Caco-2 (cell line): ENCODE results near the gene PLEKHD1. TPM values are rescaled to one million over a fixed set of nuclear protein-coding genes. Genes with fewer than 3 reads are reported as not detected.

Experiments
- BruUV-seq: library from RNA; stranded (reverse); fragments of 400-500 nt; replicated peaks from 2 replicates; lab custom pipeline; 2021; lab: Mats Ljungman, UMichigan
- CTCF ChIA-PET: fragments of 300-600 bp; sonication (Branson Sonifier 250); formaldehyde crosslinking; loops from one replicate; lab custom pipeline; 2022; ENCODE audit warnings: antibody characterized with exemption; lab: Charles Lee
- POLR2A ChIA-PET: fragments of 300-600 bp; sonication (Branson Sonifier 250); formaldehyde crosslinking; loops from one replicate; lab custom pipeline; 2022; ENCODE audit warnings: antibody characterized with exemption; lab: Charles Lee
- DNase-seq, 2 experiments: peaks; one replicate each; pipeline versions ENCODE4 v3.0.0 to v3.0.0-alpha.2; 2020 to 2022
- H3K27me3 ChIP-seq: replicated peaks from 2 replicates; pipeline ENCODE4 v1.6.0; 2011; ENCODE audit warnings: low read length; ENCODE audit not compliant: control insufficient read depth, insufficient read depth
- H3K36me3 ChIP-seq: 2 replicates; pipeline ENCODE4 v1.5.1; 2011; ENCODE audit warnings: low read length; ENCODE audit not compliant: control insufficient read depth, insufficient read depth
- H3K4me1 ChIP-seq: fragments of 250-450 bp; sonication (Bioruptor Pico); 2 replicates; pipeline ENCODE4 v1.5.1; 2020; ENCODE audit warnings: mild to moderate bottlenecking
- H3K4me3 ChIP-seq: 2 replicates; pipeline ENCODE4 v1.5.1; 2011; ENCODE audit warnings: low read depth, mild to moderate bottlenecking, control low read depth, low read length
- H3K9me3 ChIP-seq: fragments of 250-450 bp; sonication (Bioruptor Pico); 2 replicates; pipeline ENCODE4 v1.5.1; 2020; ENCODE audit warnings: mild to moderate bottlenecking, moderate library complexity
- H3K27ac Mint-ChIP-seq: one replicate; pipeline ENCODE4 v1.8.0; 2022; ENCODE audit warnings: mixed read lengths; ENCODE audit not compliant: unreplicated experiment
- H3K27me3 Mint-ChIP-seq: one replicate; pipeline ENCODE4 v1.8.0; 2022; ENCODE audit warnings: mixed read lengths; ENCODE audit not compliant: insufficient read depth, unreplicated experiment
- H3K36me3 Mint-ChIP-seq: one replicate; pipeline ENCODE4 v1.8.0; 2022; ENCODE audit warnings: mild to moderate bottlenecking, mixed read lengths; ENCODE audit not compliant: insufficient read depth, unreplicated experiment
- H3K4me1 Mint-ChIP-seq: one replicate; pipeline ENCODE4 v1.8.0; 2022; ENCODE audit warnings: low read depth, mixed read lengths; ENCODE audit not compliant: unreplicated experiment
- H3K4me3 Mint-ChIP-seq: one replicate; pipeline ENCODE4 v1.8.0; 2022; ENCODE audit warnings: mild to moderate bottlenecking, moderate library complexity, mixed read lengths; ENCODE audit not compliant: unreplicated experiment
- H3K9me3 Mint-ChIP-seq: one replicate; pipeline ENCODE4 v1.8.0; 2022; ENCODE audit warnings: mixed read lengths; ENCODE audit not compliant: unreplicated experiment
- intact Hi-C: fragments of 100-400 bp; cut with micrococcal nuclease; formaldehyde crosslinking; loops from one replicate; pipeline ENCODE4 v1.10.0; 2022; ENCODE audit not compliant: unreplicated experiment
- total RNA-seq: library from RNA; stranded (reverse); gene quantifications from 2 replicates; pipeline ENCODE4 v1.2.3, GENCODE V29; 2022
- TF ChIP-seq, protein P1 (sequence below), 2 experiments: fragments of 200-600 bp in 1 of 2; IDR thresholded peaks; 1 replicate in 1 of 2; 2 replicates in 1 of 2; pipeline versions ENCODE4 v1.5.1 to v1.8.0; 2011 to 2022; ENCODE audit warnings: antibody characterized with exemption in 1 of 2, control low read depth in 1 of 2, inconsistent platforms in 1 of 2, low read depth in 1 of 2, low read length in 1 of 2, mild to moderate bottlenecking in 1 of 2, moderate library complexity in 1 of 2; ENCODE audit not compliant: insufficient read depth in 1 of 2, severe bottlenecking in 1 of 2, unreplicated experiment in 1 of 2

The PLEKHD1 gene
- total RNA-seq, 1 experiment from 2014 or later: 0.50 TPM

DNA sequence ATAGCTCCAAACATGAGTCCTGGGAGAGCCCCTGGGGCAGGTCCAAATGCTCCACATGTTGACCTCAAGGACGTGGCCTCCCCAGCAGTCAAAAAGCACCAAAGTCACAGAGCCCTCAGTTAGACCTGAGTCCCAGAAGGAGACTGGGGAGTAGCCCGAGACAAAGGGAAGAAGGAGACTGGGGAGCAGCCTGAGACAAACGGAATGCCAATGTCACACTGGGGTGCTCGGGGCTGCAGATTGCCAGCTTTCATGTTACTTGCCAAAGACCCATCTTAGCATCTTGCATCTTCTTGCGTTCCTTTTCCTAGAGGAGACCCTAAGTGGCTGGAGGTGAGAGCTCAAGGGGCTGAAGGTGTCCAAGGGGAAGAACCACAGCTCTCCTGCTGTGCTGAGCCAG lies 14.9 kb downstream of the PLEKHD1 start:
- TF ChIP-seq, protein P1, sequence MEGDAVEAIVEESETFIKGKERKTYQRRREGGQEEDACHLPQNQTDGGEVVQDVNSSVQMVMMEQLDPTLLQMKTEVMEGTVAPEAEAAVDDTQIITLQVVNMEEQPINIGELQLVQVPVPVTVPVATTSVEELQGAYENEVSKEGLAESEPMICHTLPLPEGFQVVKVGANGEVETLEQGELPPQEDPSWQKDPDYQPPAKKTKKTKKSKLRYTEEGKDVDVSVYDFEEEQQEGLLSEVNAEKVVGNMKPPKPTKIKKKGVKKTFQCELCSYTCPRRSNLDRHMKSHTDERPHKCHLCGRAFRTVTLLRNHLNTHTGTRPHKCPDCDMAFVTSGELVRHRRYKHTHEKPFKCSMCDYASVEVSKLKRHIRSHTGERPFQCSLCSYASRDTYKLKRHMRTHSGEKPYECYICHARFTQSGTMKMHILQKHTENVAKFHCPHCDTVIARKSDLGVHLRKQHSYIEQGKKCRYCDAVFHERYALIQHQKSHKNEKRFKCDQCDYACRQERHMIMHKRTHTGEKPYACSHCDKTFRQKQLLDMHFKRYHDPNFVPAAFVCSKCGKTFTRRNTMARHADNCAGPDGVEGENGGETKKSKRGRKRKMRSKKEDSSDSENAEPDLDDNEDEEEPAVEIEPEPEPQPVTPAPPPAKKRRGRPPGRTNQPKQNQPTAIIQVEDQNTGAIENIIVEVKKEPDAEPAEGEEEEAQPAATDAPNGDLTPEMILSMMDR (IDR thresholded peaks at IDR 0.05; ENCODE audit: insufficient read depth in 1 of 2, low read depth in 1 of 2, low read length in 1 of 2, severe bottlenecking in 1 of 2, unreplicated experiment in 1 of 2): no peak
- BruUV-seq: no TSS peak
- no peaks in the 10 kb centered on the region for H3K9me3 ChIP-seq
- no peak overlapping the region for H3K4me3 Mint-ChIP-seq
- no peaks in the 10 kb centered on the region for H3K9me3 Mint-ChIP-seq
- no peaks in the 10 kb centered on the region for H3K27me3 ChIP-seq
- POLR2A ChIA-PET: no interaction called here
- H3K27me3 Mint-ChIP-seq: peaks cover 2% of the 10 kb centered on the region
- H3K4me1 Mint-ChIP-seq: no peaks in the 10 kb centered on the region
- H3K36me3 Mint-ChIP-seq: no peaks in the 10 kb centered on the region
- intact Hi-C loops: no loop called here
- no peaks in the 10 kb centered on the region for H3K36me3 ChIP-seq
- DNase-seq: no peak
- CTCF ChIA-PET: no interaction called here
- no peaks in the 10 kb centered on the region for H3K4me1 ChIP-seq
- H3K4me3 ChIP-seq: no peak overlapping the region
- H3K27ac Mint-ChIP-seq: no peak overlapping the region

DNA sequence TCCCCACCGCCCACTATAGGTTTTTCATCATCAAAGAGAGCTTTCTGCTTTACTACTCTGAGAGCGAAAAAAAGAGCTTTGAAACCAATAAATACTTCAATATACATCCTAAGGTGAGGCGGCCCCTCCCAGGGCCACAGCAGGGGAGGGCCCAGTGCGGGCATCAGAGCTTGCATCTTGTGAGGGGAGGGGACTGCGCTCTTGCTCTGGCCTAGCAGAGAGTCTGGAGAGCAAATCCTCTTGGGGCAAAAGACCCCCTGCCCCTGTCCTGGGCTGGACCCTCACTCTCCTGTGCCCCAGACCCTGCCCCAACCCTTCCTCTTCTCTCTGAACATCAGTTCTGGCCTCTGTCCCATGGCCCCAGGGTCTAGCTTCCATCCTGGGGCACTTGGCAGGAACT lies 15.6 kb downstream of the PLEKHD1 start:
- Histone ChIP-seq H3K4me1 (no peaks in the 10 kb centered on the region), H3K36me3 (no peaks in the 10 kb centered on the region), H3K27me3 (no peaks in the 10 kb centered on the region), H3K4me3 (no peak overlapping the region), H3K9me3 (no peaks in the 10 kb centered on the region)
- intact Hi-C loops: no loop called here
- ChIA-PET CTCF (no interaction called here), POLR2A (no interaction called here)
- no TSS peak for BruUV-seq
- H3K36me3 Mint-ChIP-seq: no peaks in the 10 kb centered on the region
- H3K27ac Mint-ChIP-seq: no peak overlapping the region
- H3K9me3 Mint-ChIP-seq: no peaks in the 10 kb centered on the region
- TF ChIP-seq, protein P1 (IDR thresholded peaks at IDR 0.05; ENCODE audit: insufficient read depth in 1 of 2, low read depth in 1 of 2, low read length in 1 of 2, severe bottlenecking in 1 of 2, unreplicated experiment in 1 of 2): no peak
- DNase-seq: no peak
- H3K27me3 Mint-ChIP-seq: peaks cover 2% of the 10 kb centered on the region
- H3K4me3 Mint-ChIP-seq: no peak overlapping the region
- H3K4me1 Mint-ChIP-seq: no peaks in the 10 kb centered on the region

DNA sequence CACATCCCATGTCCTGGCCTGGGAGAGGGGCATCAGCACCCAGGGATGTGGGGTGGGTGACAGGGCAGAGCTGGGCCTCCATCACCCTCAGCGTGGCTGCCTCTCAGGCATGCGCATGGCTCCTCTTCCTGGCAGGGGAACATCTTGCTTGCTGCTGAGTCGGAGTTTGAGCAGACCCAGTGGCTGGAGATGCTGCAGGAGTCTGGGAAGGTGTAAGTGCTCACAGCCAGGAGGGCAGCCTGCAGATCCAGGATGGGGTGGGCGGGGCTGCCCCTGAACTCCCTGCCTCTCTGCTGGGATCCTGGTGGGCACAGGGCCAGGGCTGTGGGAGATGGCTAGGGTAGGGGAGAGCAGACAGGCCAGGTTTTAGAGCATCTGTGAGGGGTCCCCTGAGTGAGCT lies 16.2 kb downstream of the PLEKHD1 start:
- no peaks in the 10 kb centered on the region for H3K4me1 ChIP-seq
- TF ChIP-seq, protein P1 (IDR thresholded peaks at IDR 0.05; ENCODE audit: insufficient read depth in 1 of 2, low read depth in 1 of 2, low read length in 1 of 2, severe bottlenecking in 1 of 2, unreplicated experiment in 1 of 2): no peak
- H3K27me3 Mint-ChIP-seq: peaks cover 2% of the 10 kb centered on the region
- ChIA-PET POLR2A (interaction anchor here (0.6 kb wide), 1 partner anchor 19 kb away, joined by 9 read pairs; no protein-coding TSS in a partner anchor), CTCF (no interaction called here)
- H3K27ac Mint-ChIP-seq: no peak overlapping the region
- no peaks in the 10 kb centered on the region for H3K36me3 ChIP-seq
- intact Hi-C loops: no loop called here
- H3K4me3 ChIP-seq: no peak overlapping the region
- DNase-seq: no peak
- H3K9me3 Mint-ChIP-seq: no peaks in the 10 kb centered on the region
- no peak overlapping the region for H3K4me3 Mint-ChIP-seq
- BruUV-seq: no TSS peak
- H3K27me3 ChIP-seq: no peaks in the 10 kb centered on the region
- H3K9me3 ChIP-seq: no peaks in the 10 kb centered on the region
- no peaks in the 10 kb centered on the region for H3K4me1 Mint-ChIP-seq
- no peaks in the 10 kb centered on the region for H3K36me3 Mint-ChIP-seq
